Measurements from ENCODE around the gene SPRR2A. TPM values are rescaled to one million over a fixed set of nuclear protein-coding genes. Genes with fewer than 3 reads are reported as not detected.
"Not testable (repeated sequence)": the region's sequence is repeated elsewhere in the genome, so short reads cannot be mapped to it uniquely, and the experiment has no call there.

Gene SPRR2A
- total RNA-seq, 1 donor from 2014 or later = 1.3 TPM

- TF ChIP-seq, protein P1, sequence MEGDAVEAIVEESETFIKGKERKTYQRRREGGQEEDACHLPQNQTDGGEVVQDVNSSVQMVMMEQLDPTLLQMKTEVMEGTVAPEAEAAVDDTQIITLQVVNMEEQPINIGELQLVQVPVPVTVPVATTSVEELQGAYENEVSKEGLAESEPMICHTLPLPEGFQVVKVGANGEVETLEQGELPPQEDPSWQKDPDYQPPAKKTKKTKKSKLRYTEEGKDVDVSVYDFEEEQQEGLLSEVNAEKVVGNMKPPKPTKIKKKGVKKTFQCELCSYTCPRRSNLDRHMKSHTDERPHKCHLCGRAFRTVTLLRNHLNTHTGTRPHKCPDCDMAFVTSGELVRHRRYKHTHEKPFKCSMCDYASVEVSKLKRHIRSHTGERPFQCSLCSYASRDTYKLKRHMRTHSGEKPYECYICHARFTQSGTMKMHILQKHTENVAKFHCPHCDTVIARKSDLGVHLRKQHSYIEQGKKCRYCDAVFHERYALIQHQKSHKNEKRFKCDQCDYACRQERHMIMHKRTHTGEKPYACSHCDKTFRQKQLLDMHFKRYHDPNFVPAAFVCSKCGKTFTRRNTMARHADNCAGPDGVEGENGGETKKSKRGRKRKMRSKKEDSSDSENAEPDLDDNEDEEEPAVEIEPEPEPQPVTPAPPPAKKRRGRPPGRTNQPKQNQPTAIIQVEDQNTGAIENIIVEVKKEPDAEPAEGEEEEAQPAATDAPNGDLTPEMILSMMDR (IDR thresholded peaks at IDR 0.05; ENCODE audit: insufficient read depth, low read length, severe bottlenecking) = no peak
These were observed 25.2 kb downstream of the SPRR2A start for GRCh38 chr1:153032073-153032472.

DNA sequence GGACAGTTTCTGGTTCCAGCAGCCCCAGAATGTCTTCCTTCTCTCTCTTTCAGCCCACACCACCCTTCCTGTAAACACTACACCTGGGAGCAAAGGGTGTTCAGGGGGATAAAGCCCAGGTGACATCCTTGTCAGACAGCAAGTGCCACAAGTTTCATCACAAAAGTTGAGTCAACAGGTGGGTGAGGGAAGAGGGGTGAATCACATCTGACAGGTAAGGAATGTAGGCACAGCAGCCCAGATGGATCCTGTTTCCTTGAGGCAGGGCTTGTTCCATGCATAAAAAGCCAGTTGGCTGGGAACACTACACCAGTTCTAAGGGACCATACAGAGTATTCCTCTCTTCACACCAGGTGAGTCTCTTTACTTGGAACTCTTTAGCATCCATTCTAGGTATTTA is 26.4 kb downstream of the SPRR2A start, which contains the start of gene SPRR1B:
TSS of gene SPRR1B (plus strand) at position 309 of the 400 bp plus-strand sequence. CDS start 1,143 bp downstream, outside the sequence.
- Histone ChIP-seq H3K4me3 (ENCODE audit: low read depth, low read length) (peak within 1 kb of the TSS; percentile 39), H3K27me3 (ENCODE audit: control insufficient read depth, insufficient read depth, low read length) (no peaks in the 10 kb centered on the region), H3K36me3 (ENCODE audit: control insufficient read depth, insufficient read depth, low read length) (no peaks in the 10 kb centered on the region)
- peak; percentile 95 for DNase-seq (ENCODE audit: low read depth)
- TF ChIP-seq, protein P1 (IDR thresholded peaks at IDR 0.05; ENCODE audit: insufficient read depth, low read length, severe bottlenecking) = no peak
- peak; percentile 93 for FAIRE-seq

More at GRCh38 chr1:153032073-153032472, 25.2 kb downstream of the SPRR2A start:
- no peak for FAIRE-seq
- Histone ChIP-seq H3K4me3 (ENCODE audit: low read depth, low read length) (peak overlapping the region; percentile 39), H3K27me3 (ENCODE audit: control insufficient read depth, insufficient read depth, low read length) (no peaks in the 10 kb centered on the region), H3K36me3 (ENCODE audit: control insufficient read depth, insufficient read depth, low read length) (no peaks in the 10 kb centered on the region)
- no peak for DNase-seq (ENCODE audit: low read depth)

- DNase-seq (ENCODE audit: low read depth) (no peak), FAIRE-seq (no peak)
- no peak overlapping the region for H3K4me3 ChIP-seq (ENCODE audit: low read depth, low read length)
- TF ChIP-seq, protein P1 (IDR thresholded peaks at IDR 0.05; ENCODE audit: insufficient read depth, low read length, severe bottlenecking) = no peak
- H3K36me3 ChIP-seq (ENCODE audit: control insufficient read depth, insufficient read depth, low read length) = no peaks in the 10 kb centered on the region
- no peaks in the 10 kb centered on the region for H3K27me3 ChIP-seq (ENCODE audit: control insufficient read depth, insufficient read depth, low read length)
These were observed 28.5 kb downstream of the SPRR2A start for GRCh38 chr1:153028766-153029165.

DNA sequence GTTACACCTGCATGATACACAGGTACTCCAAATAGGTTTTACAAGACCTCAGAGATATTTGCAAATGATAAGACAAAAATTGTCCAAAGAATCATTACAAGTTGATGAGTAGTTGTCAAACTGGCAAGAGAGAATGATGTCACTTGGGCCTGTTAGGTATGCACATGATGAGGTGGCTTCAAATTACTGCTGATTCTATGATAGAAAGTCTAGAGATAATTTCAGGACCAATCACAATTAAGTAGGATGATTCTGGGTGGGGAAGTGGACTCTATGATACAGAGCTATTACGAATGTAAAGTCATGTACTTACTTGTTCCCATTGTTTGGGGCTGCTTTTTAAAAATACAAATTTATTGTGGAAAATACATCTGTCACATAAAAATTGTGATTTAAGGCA is 31.5 kb downstream of the SPRR2A start:
- DNase-seq (ENCODE audit: low read depth) (peak; percentile 70), FAIRE-seq (no peak)
- TF ChIP-seq, protein P1 (IDR thresholded peaks at IDR 0.05; ENCODE audit: insufficient read depth, low read length, severe bottlenecking) = no peak
- no peaks in the 10 kb centered on the region for H3K27me3 ChIP-seq (ENCODE audit: control insufficient read depth, insufficient read depth, low read length)
- no peak overlapping the region for H3K4me3 ChIP-seq (ENCODE audit: low read depth, low read length)
- no peaks in the 10 kb centered on the region for H3K36me3 ChIP-seq (ENCODE audit: control insufficient read depth, insufficient read depth, low read length)

DNA sequence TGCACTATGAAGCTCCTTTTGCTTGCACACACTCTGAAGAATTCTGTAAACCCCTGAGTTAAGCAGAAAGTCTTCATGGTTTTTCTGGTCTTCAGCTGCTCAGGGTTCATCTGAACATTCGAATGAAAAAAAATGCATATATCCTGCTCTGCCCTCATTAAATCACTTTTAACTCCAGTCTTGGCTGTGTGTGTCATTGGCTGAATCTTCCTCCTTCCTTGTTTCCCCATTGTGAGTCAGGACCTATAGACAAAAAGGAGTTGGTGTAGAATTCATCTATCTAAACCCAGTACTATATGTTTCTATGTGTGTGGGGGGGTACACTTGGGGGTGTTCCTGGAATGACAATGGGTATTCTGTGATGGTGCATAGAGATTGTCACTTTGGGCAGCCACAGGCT is 32.9 kb downstream of the SPRR2A start:
- DNase-seq (ENCODE audit: low read depth) (peak; percentile 40), FAIRE-seq (peak; percentile 43)
- Histone ChIP-seq H3K4me3 (ENCODE audit: low read depth, low read length) (no peak overlapping the region), H3K27me3 (ENCODE audit: control insufficient read depth, insufficient read depth, low read length) (no peaks in the 10 kb centered on the region), H3K36me3 (ENCODE audit: control insufficient read depth, insufficient read depth, low read length) (no peaks in the 10 kb centered on the region)
- TF ChIP-seq, protein P1 (IDR thresholded peaks at IDR 0.05; ENCODE audit: insufficient read depth, low read length, severe bottlenecking) = no peak

GRCh38 chr1:153023109-153023508 is 34.2 kb downstream of the SPRR2A start:
- FAIRE-seq = no peak
- H3K36me3 ChIP-seq (ENCODE audit: control insufficient read depth, insufficient read depth, low read length) = no peaks in the 10 kb centered on the region

DNA sequence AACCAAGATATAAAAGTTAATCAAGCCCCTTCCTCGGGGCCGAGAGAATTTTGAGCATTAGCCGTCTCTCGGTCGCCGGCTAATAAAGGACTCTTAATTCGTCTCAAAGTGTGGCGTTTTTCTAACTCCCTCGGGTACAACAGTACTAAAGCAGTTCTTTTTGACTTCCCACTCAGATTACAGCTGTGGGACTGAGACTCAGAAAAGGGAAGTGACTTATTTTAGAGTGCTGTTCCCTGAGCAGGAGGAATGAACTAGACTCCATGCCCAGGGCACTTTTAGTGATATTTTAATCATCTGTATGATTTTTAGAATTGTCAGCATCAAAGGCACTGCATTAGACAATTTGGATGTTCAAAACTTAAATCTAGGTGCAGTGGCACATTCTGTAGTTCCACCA is 35.0 kb downstream of the SPRR2A start:
- FAIRE-seq; H3K27me3 ChIP-seq (ENCODE audit: control insufficient read depth, insufficient read depth, low read length); DNase-seq (ENCODE audit: low read depth); H3K4me3 ChIP-seq (ENCODE audit: low read depth, low read length); H3K36me3 ChIP-seq (ENCODE audit: control insufficient read depth, insufficient read depth, low read length): not testable (repeated sequence)

More at GRCh38 chr1:153023109-153023508, 34.2 kb downstream of the SPRR2A start:
- TF ChIP-seq, protein P1 (IDR thresholded peaks at IDR 0.05; ENCODE audit: insufficient read depth, low read length, severe bottlenecking) = no peak
- peaks cover 3% of the 10 kb centered on the region for H3K27me3 ChIP-seq (ENCODE audit: control insufficient read depth, insufficient read depth, low read length)
- H3K4me3 ChIP-seq (ENCODE audit: low read depth, low read length) = no peak overlapping the region
- no peak for DNase-seq (ENCODE audit: low read depth)

- DNase-seq (ENCODE audit: low read depth); H3K4me3 ChIP-seq (ENCODE audit: low read depth, low read length); FAIRE-seq; H3K36me3 ChIP-seq (ENCODE audit: control insufficient read depth, insufficient read depth, low read length); H3K27me3 ChIP-seq (ENCODE audit: control insufficient read depth, insufficient read depth, low read length): not testable (repeated sequence)
These were observed 35.5 kb downstream of the SPRR2A start for GRCh38 chr1:153021829-153022228.

Measured in bronchial epithelial cell (primary cell).